ENCODE data around the gene SCYL1. TPM values are rescaled to one million over a fixed set of nuclear protein-coding genes. Genes with fewer than 3 reads are reported as not detected.
"Not testable (repeated sequence)": the region's sequence is repeated elsewhere in the genome, so short reads cannot be mapped to it uniquely, and the experiment has no call there.

Gene SCYL1
- total RNA-seq, 1 experiment from 2014 or later, result 104 TPM

GRCh38 chr11:65518941-65519549 lies 5.8 kb upstream of the SCYL1 start:
- CTCF ChIA-PET; BruUV-seq (replicated peaks): not testable (repeated sequence)

DNA sequence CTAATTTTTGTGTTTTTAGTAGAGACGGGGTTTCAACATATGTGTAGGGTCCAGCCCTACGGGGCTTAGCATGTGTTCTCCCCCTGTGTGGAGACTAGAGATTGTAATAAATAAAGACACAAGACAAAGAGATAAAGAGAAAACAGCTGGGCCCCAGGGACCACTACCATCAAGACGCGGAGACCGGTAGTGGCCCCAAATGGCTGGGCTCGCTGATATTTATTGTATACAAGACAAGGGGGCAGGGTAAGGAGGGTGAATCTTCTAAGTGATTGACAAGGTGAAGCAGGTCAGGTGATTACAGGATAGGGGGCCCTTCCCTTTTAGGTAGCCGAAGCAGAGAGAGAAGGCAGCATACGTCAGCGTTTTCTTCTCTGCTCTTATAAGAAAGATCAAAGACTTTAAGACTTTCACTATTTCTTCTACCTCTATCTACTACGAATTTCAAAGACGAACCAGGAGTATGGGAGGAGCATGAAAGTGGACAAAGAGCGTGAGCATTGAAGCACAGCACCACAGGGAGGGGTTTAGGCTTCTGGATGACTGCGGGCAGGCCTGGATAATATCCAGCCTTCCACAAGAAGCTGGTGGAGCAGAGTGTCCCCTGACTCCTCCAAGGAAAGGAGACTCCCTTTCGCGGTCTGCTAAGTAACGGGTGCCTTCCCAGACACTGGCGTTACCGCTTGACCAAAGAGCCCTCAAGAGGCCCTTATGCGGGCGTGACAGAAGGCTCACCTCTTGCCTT lies 2.9 kb upstream of the SCYL1 start:
- H3K27ac ChIP-seq (ENCODE audit: low read depth, low read length); BruUV-seq (replicated peaks); ATAC-seq; H2AFZ ChIP-seq (ENCODE audit: low read depth, low read length, poor library complexity, severe bottlenecking); H3K4me3 ChIP-seq (replicated peaks in 1 of 2; ENCODE audit: low read depth in 1 of 2, low read length in 2 of 2); intact Hi-C loops (cut with micrococcal nuclease); H3K9me2 ChIP-seq (ENCODE audit: insufficient read depth); CTCF ChIA-PET; H3K4me2 ChIP-seq (ENCODE audit: low read length); RAD21 ChIA-PET (ENCODE audit: low non-redundant PET in 1 of 2, low total read pairs in 2 of 2, uncharacterized antibody in 2 of 2, unreplicated experiment in 2 of 2); H3K27me3 ChIP-seq (ENCODE audit: insufficient read depth, low read length); H3K9me3 ChIP-seq (ENCODE audit: control insufficient read depth in 1 of 2, insufficient read depth in 1 of 2, low read depth in 1 of 2, low read length in 2 of 2); H3K9ac ChIP-seq (ENCODE audit: low read length); DNase-seq (ENCODE audit: low read depth, low spot score); H4K20me1 ChIP-seq (ENCODE audit: insufficient read depth): not testable (repeated sequence)
- peaks cover 5 to 12% of the 10 kb centered on the region in 2 experiments; a peak in 2 of 4 replicates for H3K36me3 ChIP-seq (ENCODE audit: control insufficient read depth in 1 of 2, insufficient read depth in 2 of 2, low read length in 2 of 2)
- H3K4me1 ChIP-seq (ENCODE audit: control insufficient read depth in 1 of 2, insufficient read depth in 2 of 2, low read length in 2 of 2), result peaks cover 9 to 19% of the 10 kb centered on the region in 2 experiments; a peak in 3 of 4 replicates
- POLR2A ChIA-PET, result interaction anchor here (1.7 kb wide), 1 partner anchor 13 kb away, joined by 4 read pairs; no protein-coding TSS in a partner anchor
- H3K79me2 ChIP-seq (ENCODE audit: insufficient read depth, low read length), result peaks cover 19% of the 10 kb centered on the region

More at GRCh38 chr11:65518941-65519549, 5.8 kb upstream of the SCYL1 start:
- DNase-seq (ENCODE audit: low read depth, low spot score); RAD21 ChIA-PET (ENCODE audit: low non-redundant PET in 1 of 2, low total read pairs in 2 of 2, uncharacterized antibody in 2 of 2, unreplicated experiment in 2 of 2); intact Hi-C loops (cut with micrococcal nuclease); H3K4me2 ChIP-seq (ENCODE audit: low read length); H2AFZ ChIP-seq (ENCODE audit: low read depth, low read length, poor library complexity, severe bottlenecking); H3K9me2 ChIP-seq (ENCODE audit: insufficient read depth); H3K36me3 ChIP-seq (ENCODE audit: control insufficient read depth in 1 of 2, insufficient read depth in 2 of 2, low read length in 2 of 2); H4K20me1 ChIP-seq (ENCODE audit: insufficient read depth); ATAC-seq; H3K9ac ChIP-seq (ENCODE audit: low read length); H3K9me3 ChIP-seq (ENCODE audit: control insufficient read depth in 1 of 2, insufficient read depth in 1 of 2, low read depth in 1 of 2, low read length in 2 of 2); H3K27ac ChIP-seq (ENCODE audit: low read depth, low read length); H3K79me2 ChIP-seq (ENCODE audit: insufficient read depth, low read length); H3K4me3 ChIP-seq (replicated peaks in 1 of 2; ENCODE audit: low read depth in 1 of 2, low read length in 2 of 2); H3K27me3 ChIP-seq (ENCODE audit: insufficient read depth, low read length): not testable (repeated sequence)
- POLR2A ChIA-PET, result interaction anchor here (0.9 kb wide), 1 partner anchor 20 kb away, joined by 4 read pairs; no protein-coding TSS in a partner anchor
- H3K4me1 ChIP-seq (ENCODE audit: control insufficient read depth in 1 of 2, insufficient read depth in 2 of 2, low read length in 2 of 2), result peaks cover 6 to 15% of the 10 kb centered on the region in 2 experiments; a peak in 3 of 4 replicates

- H3K27ac ChIP-seq (ENCODE audit: low read depth, low read length); H3K9me3 ChIP-seq (ENCODE audit: control insufficient read depth in 1 of 2, insufficient read depth in 1 of 2, low read depth in 1 of 2, low read length in 2 of 2); H3K4me2 ChIP-seq (ENCODE audit: low read length); BruUV-seq (replicated peaks); intact Hi-C loops (cut with micrococcal nuclease); H3K27me3 ChIP-seq (ENCODE audit: insufficient read depth, low read length); H2AFZ ChIP-seq (ENCODE audit: low read depth, low read length, poor library complexity, severe bottlenecking); H4K20me1 ChIP-seq (ENCODE audit: insufficient read depth); RAD21 ChIA-PET (ENCODE audit: low non-redundant PET in 1 of 2, low total read pairs in 2 of 2, uncharacterized antibody in 2 of 2, unreplicated experiment in 2 of 2); DNase-seq (ENCODE audit: low read depth, low spot score); H3K9me2 ChIP-seq (ENCODE audit: insufficient read depth); H3K9ac ChIP-seq (ENCODE audit: low read length); CTCF ChIA-PET; ATAC-seq; H3K4me3 ChIP-seq (replicated peaks in 1 of 2; ENCODE audit: low read depth in 1 of 2, low read length in 2 of 2): not testable (repeated sequence)
- POLR2A ChIA-PET, result interaction anchor here (1.1 kb wide), 1 partner anchor 24 kb away, joined by 3 read pairs; the partner anchor contains the start of gene MALAT1
- Histone ChIP-seq H3K79me2 (ENCODE audit: insufficient read depth, low read length) (peaks cover 20% of the 10 kb centered on the region), H3K4me1 (ENCODE audit: control insufficient read depth in 1 of 2, insufficient read depth in 2 of 2, low read length in 2 of 2) (peaks cover 7 to 17% of the 10 kb centered on the region in 2 experiments; a peak in 3 of 4 replicates), H3K36me3 (ENCODE audit: control insufficient read depth in 1 of 2, insufficient read depth in 2 of 2, low read length in 2 of 2) (peaks cover 7 to 16% of the 10 kb centered on the region in 2 experiments; a peak in 2 of 4 replicates)
Observed at GRCh38 chr11:65522718-65523630, 1.9 kb upstream of the SCYL1 start.

DNA sequence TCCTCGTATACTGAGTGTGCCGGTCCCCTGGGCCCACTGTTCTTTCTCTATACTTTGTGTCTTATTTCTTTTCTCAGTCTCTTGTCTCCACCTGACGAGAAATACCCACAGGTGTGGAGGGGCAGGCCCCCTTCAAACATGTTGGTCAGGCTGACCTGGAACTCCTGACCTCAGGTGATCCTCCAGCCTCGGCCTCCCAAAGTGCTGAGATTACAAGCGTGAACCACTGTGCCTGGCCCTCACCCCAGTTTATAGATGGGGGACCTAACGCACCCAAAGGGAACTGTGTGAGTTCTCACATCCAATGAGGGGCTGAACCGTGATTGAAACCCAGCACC lies 1.3 kb upstream of the SCYL1 start:
- BruUV-seq (replicated peaks); DNase-seq (ENCODE audit: low read depth, low spot score); H3K27ac ChIP-seq (ENCODE audit: low read depth, low read length); intact Hi-C loops (cut with micrococcal nuclease); H2AFZ ChIP-seq (ENCODE audit: low read depth, low read length, poor library complexity, severe bottlenecking); H3K4me3 ChIP-seq (replicated peaks in 1 of 2; ENCODE audit: low read depth in 1 of 2, low read length in 2 of 2); ATAC-seq; H3K9me3 ChIP-seq (ENCODE audit: control insufficient read depth in 1 of 2, insufficient read depth in 1 of 2, low read depth in 1 of 2, low read length in 2 of 2); H3K27me3 ChIP-seq (ENCODE audit: insufficient read depth, low read length); H3K9ac ChIP-seq (ENCODE audit: low read length); H3K9me2 ChIP-seq (ENCODE audit: insufficient read depth); H4K20me1 ChIP-seq (ENCODE audit: insufficient read depth); H3K4me2 ChIP-seq (ENCODE audit: low read length); CTCF ChIA-PET; RAD21 ChIA-PET (ENCODE audit: low non-redundant PET in 1 of 2, low total read pairs in 2 of 2, uncharacterized antibody in 2 of 2, unreplicated experiment in 2 of 2): not testable (repeated sequence)
- Histone ChIP-seq H3K79me2 (ENCODE audit: insufficient read depth, low read length) (peaks cover 20% of the 10 kb centered on the region), H3K4me1 (ENCODE audit: control insufficient read depth in 1 of 2, insufficient read depth in 2 of 2, low read length in 2 of 2) (peaks cover 7 to 17% of the 10 kb centered on the region in 2 experiments; a peak in 3 of 4 replicates), H3K36me3 (ENCODE audit: control insufficient read depth in 1 of 2, insufficient read depth in 2 of 2, low read length in 2 of 2) (peaks cover 7 to 16% of the 10 kb centered on the region in 2 experiments; a peak in 2 of 4 replicates)
- POLR2A ChIA-PET, result interaction anchor here (1.1 to 2.6 kb wide), 2 partner anchors 16 to 24 kb away, joined by 3 to 11 read pairs; partner anchors contain the start of gene MALAT1
